CD4-positive, alpha-beta T cell treated with Interferon alpha-2 for 1 hour (primary cell): ENCODE measurements around the gene THSD4.

Experiments
- DNase-seq, 2 donors: peaks; one replicate each; pipeline ENCODE4 v3.0.0-alpha.2; 2020 to 2022

The THSD4 gene

GRCh38 chr15:71683411-71684274 is 568.4 kb downstream of the THSD4 start:
- DNase-seq: no peak

- no peak for DNase-seq
These were observed 570.2 kb downstream of the THSD4 start for GRCh38 chr15:71685420-71685993.

DNA sequence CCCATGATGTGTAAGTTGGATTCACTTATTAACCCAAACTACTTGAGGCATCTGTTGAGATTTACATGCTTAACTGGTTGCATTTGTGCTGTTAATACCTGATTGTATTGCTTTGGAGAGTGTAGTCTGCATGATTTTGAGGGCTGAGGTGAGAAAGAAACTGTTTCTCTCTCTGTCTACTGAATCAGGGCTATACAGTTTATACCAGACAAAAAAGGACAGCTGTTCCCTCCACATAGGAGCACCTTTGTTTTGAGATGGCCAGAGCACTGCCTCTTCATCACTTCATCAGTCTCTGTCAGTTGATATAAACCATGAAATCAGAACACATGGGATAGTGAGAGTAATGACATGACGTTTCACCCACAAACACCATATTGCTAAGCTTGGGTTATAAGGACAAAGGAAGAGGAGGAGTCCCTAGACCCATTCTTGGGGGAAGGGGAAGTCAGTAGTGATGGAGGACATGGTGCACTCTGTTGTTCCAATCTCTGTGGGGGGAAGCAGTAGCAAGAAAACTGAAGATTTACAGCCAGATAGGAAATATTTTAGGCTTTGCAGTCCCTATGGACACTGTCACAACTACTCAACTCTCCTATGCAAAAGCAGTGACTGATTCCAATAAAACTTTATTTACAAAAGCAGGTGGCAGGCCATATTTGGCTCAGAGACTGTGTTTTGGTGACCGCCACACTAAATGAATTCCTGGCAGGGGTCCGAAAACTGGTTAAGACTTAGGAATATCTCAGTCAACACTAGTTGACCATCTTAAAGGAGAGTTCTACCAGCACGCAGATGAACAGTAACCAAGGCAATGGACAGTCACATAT is 571.2 kb downstream of the THSD4 start:
- no peak for DNase-seq

- DNase-seq: no peak
These were observed 572.7 kb downstream of the THSD4 start for GRCh38 chr15:71687902-71688508.

DNA sequence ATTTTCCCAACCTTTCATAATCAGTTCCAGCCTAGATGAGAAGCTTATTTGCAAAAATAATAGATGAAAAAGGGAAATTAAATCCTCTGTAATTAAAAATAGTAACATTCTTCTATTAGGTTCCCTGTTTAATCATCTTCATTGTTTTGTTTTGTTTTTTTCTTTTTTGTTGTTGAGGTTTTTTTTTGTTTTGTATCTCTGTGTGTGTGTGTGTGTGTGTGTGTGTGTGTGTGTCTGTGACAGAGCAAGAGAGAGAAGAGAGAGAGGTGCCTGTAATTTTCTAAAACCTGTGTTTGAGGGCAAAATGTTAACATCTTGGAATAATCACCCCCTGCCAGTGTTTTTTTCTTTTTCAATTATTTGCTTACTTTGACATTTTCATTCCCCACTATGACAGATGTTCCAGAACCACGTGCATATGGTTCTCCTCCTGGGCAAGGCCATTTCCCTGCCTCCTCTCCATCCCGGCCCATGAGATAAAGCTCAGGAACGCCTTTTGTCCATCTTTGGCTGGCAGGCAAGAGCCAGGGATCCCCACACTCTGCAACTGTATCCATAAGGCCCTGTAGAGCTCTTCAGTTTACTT is 573.3 kb downstream of the THSD4 start:
- DNase-seq: no peak

- no peak for DNase-seq
These were observed 575.8 kb downstream of the THSD4 start for GRCh38 chr15:71691081-71691457.

DNA sequence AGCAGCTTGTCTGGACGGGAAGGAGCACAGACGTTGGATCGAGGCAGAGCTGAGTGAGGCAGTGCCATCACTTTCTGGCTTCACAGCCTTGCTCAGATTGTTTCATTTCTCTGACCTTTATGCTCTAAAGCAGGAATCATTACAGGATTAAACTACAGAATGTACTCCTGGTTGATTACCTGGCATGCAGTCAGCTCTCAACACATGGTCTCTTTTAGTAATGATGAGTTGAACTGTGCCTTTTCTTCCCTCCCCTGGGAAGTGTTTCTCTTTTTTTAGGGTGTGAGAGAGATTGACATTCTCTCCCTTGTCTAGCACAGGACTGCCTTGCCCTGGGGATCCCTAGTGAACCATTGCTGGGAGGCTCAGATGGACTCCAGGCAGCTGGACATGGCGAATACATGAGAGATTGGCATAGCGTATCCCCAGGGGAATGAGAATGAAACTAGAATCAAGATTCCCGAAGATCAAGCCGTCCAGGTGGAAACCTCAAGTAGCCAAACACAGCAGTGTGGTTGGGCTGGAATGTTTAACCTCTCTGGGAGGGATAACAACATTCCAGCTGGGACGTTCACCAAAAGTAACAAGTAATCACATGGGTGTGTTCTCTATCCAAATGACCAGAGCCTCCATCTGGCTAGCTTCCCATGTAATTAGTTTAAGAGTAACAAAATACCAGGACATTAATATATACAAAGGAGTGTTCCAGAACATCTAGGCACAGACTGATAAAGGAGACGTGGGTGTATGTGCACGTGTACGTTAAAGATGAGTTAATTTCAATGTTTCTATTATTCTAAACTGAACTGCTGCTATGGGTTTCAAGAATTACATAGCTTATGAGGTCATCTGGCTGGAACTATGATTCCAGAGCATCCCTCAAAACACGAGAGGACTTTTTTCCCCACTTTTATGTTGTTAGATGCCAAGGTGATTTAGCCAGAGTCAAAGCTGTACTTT is 576.5 kb downstream of the THSD4 start:
- DNase-seq: no peak

- no peak for DNase-seq
These were observed 582.0 kb downstream of the THSD4 start for GRCh38 chr15:71697236-71697635.

DNA sequence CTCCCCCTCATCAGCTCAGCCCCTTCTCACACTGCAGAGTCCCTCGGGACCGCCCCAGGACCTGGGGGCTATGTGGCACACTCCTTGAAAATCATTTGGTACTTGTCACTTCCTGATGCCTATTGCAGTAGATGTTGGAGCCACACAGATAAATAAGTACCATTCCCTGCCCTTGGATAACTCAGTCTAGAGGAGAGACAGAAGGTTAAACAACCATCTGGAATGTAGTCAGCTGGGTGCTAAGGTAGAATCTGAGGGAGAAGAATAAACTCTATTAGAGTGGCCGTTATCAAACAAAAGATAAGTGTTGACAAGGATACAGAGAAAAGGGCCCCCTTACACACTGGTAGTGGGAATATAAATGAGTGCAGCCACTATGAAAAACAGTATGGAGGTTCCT is 582.8 kb downstream of the THSD4 start:
- no peak for DNase-seq

GRCh38 chr15:71698742-71699141 is 583.5 kb downstream of the THSD4 start:
- DNase-seq: no peak

DNA sequence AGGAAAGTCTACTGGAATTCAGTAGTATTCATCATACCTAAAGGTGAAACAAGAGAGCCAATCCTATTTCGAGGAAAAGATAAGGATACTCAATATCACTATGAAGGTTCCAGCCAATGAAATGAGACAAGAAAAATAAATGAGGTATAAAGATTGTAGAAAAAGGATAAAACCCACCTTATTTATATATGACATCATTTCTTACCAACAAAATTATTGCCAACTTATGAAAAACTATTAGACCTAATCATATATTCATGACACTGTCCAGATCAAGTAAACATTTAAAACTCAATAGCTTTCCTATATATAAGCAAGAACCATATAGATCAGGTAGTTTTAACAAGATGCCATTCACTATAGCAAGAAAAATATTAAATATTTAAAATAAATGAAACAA is 584.7 kb downstream of the THSD4 start:
- no peak for DNase-seq

DNA sequence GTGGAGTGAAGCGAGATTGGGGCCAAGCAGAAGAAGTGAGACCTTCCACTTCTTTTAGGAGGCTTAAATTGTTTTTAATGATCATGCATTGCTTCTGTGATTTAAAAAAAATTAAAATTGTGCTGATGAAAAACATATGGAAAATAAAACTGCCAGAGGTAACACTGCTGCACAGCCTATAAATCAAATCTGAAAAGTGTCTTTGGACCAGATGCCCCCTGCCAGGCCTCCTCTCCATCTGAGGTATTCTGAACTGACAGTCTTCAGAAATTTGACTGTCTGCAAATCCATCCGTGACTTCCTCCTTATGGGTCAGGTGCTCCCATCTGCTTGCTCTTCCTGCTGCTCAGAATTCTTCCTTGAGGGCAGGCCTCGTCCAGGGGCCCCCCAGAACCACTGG is 586.5 kb downstream of the THSD4 start:
- DNase-seq: no peak

DNA sequence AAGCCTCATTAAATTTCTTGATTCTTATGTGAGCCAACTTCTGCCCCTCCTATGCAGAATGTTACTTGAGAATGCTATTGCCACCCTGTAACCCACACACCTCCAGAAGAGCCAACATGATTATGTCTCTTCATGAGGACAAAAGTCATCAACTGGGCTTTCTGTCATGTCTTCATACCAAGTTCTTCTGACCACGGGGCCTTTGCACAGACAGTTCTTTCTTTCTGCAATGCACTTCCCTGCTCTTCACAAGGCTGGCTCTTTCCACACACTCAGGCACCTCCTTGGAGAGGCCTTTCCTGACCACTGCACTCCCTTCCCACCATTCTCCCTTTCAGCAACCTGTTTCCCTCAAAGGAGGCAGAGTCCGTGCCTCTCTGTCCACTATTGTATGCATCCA is 587.2 kb downstream of the THSD4 start:
- DNase-seq: no peak

GRCh38 chr15:71705151-71705550 is 589.9 kb downstream of the THSD4 start:
- DNase-seq: no peak

DNA sequence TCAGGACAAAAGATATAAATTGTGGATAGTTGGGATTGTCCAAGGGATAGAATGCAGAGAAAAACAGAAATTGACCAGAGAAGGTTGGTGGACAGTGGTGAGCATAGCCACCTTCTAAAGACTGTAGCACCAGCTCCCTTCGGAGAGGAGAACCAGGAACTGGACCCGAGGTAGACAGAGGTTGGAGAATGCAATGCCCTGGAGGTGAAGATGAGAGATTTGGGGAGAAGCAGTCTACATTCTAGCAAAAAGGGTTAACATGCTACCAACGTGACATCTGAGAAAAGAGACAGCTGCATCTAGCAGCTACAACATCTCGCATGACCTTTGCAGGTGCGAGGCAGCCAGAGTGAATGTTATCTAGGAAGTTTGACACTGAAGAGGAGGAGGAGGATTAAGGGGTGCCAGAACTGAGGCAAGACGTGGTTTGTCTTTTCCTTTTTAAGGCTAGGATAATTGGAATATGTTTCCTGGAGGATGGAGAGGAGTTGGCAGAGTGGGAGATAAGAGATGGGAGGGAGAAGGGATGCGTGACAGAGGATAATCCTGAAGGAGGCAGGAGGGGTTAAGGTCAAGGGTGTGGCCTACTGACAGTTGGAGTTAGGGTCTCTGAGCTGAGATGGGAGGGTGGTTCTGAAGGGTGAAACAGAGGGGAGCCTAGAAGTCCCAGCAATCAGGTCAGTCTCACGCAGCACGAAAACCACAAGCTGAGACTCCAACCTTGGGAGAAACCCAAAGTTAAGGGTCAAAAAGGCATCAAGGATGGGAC is 591.4 kb downstream of the THSD4 start:
- DNase-seq: no peak

DNA sequence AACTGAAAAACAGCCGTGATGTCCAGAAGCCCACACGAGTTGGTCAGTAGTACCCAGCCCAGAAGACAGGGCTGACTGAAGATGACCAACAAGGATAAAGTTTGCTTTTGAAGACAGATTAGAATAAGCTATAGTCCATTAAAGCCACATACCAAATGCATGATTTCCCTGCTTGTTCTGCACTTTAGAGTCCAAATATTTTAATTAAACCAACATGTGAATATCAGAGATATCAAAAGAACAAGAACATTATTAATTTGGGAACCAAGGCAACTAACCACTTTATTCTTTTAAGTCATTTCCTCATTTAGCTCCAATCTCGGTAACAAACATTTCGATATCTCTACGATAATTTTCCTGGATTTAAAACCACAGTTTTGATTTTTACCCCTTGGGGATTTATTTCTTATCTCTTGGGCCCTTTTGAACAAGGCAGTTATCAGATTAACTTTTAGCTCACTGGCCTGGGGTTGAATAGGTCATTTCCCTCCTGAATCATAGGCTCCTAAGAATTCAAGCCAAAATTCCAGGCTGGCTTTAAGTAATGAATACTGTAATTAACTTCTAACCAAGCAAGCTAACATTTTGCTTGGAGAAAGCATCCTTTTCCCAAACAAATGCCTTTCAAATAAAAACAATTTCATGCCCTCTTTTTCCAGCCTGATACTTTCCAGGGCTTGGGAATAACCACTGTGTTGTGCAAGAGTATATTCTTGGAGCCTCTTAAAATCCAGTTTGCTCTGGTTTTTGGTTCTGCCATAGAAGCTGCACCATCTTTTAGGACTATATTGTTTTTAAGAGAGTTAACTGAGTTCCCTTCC is 592.2 kb downstream of the THSD4 start:
- no peak for DNase-seq

DNA sequence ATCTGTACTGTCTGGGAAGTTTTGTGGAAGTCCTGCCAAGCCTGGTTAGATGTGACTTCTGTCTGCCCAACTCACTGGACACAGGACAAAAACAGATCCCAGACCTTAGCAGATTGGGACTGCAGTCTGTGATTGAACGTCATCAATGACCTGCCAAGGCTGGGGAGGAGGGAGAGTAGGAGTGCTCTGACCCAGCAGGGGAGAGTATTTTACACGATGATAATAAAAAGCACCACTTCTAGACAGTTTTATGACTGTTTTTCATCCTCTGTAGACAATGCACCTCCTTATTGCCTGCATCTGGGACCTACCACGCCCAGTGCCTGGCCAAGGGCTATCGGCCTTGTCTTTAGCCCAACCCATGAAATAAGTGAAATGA is 592.8 kb downstream of the THSD4 start:
- no peak for DNase-seq

DNA sequence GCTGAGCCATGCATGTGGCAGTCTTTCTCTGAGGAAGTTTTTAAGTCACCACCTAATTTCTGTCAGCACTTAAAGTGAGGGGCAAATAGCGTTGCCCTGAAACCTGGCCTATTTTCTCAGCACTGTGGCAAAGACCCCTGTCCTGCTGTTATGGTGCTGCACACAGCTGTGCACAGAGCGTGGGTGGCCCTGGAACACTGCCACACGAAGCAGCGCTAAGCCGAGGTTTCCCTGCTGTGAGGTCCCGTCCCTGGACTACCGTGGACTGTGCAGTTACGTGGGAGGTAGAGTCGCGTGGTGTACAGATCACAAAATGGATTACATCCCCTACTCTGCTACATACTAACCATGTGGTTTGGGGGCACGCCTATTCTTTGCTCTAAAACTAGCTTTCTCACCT is 593.5 kb downstream of the THSD4 start:
- DNase-seq: no peak

DNA sequence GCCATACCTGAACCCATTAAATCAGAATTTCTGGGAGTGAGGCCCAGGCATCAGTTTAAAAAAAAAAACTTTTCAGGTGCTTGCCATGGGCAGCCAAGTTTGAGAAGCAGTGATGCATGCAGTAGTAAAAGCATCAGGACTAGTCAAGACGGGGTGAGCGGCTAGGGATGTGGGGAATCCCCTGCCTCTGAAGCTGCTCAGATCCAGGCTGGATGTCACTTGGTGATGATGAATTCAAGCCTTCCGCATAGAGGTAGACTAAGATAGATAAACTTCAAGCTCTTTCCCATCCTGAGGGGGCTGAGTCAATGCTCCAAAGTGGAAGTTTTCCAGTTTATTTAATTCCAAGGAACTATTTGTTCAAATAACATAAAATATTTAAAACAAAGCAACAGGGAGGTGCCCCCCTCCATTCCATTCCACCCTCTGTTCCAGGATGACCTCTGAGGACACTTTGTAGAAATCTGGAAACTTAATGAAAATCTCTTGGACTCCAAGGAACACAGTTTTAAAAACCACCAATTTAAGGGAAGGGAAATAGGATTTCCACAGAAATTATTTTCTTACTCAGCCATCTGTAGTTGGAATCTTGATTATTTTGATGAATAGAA is 594.6 kb downstream of the THSD4 start:
- DNase-seq: no peak

GRCh38 chr15:71712182-71712581 is 596.9 kb downstream of the THSD4 start:
- no peak for DNase-seq
